Heart left ventricle (tissue), 16 donors: ENCODE data around the gene EML1. TPM values are rescaled to one million over a fixed set of nuclear protein-coding genes. Genes with fewer than 3 reads are reported as not detected.

Experiments used
- ATAC-seq, 4 donors: fragments of 200-7000 bp; cut with Tn5 transposase; one replicate each; pipeline ENCODE4 v1.9.1; 2020 to 2022; ENCODE audit warnings: moderate library complexity in 4 of 4, mild to moderate bottlenecking in 3 of 4, moderate number of reproducible peaks in 1 of 4
- DNase-seq, 5 donors: peaks; one replicate each; pipeline ENCODE4 v3.0.0-alpha.2; 2020
- H3K27ac ChIP-seq, 12 donors: fragments of 200-600 bp; sonication (generic) in 4 of 12; one replicate each; pipeline versions ENCODE4 v1.5.0 to v1.8.0; 2016 to 2022; ENCODE audit warnings: mild to moderate bottlenecking in 2 of 12
- H3K27me3 ChIP-seq, 9 donors: fragments of 200-600 bp; sonication (generic) in 2 of 9; one replicate each; pipeline versions ENCODE4 v1.5.1 to v1.8.0; 2016 to 2022; ENCODE audit warnings: mild to moderate bottlenecking in 3 of 9
- H3K36me3 ChIP-seq, 9 donors: fragments of 200-600 bp; sonication (generic) in 2 of 9; one replicate each; pipeline versions ENCODE4 v1.5.0 to v1.8.0; 2018 to 2022; ENCODE audit warnings: mild to moderate bottlenecking in 2 of 9
- H3K4me1 ChIP-seq, 12 donors: fragments of 200-600 bp; sonication (generic) in 4 of 12; one replicate each; pipeline versions ENCODE4 v1.5.0 to v1.8.0; 2016 to 2022; ENCODE audit warnings: mild to moderate bottlenecking in 3 of 12
- H3K4me3 ChIP-seq, 12 donors: fragments of 200-600 bp; sonication (generic) in 4 of 12; one replicate each; pipeline versions ENCODE4 v1.5.0 to v1.8.0; 2017 to 2022; ENCODE audit warnings: mild to moderate bottlenecking in 9 of 12, moderate library complexity in 4 of 12
- H3K9me3 ChIP-seq, 12 donors: fragments of 200-600 bp; sonication (generic) in 4 of 12; one replicate each; pipeline versions ENCODE4 v1.5.0 to v1.8.0; 2016 to 2022; ENCODE audit warnings: mild to moderate bottlenecking in 1 of 12
- CTCF ChIP-seq, 12 donors: fragments of 200-600 bp; sonication (generic) in 4 of 12; IDR thresholded peaks; one replicate each; pipeline versions ENCODE4 v1.5.0 to v1.8.0; 2018 to 2022; ENCODE audit warnings: antibody characterized with exemption in 12 of 12, mild to moderate bottlenecking in 5 of 12
- POLR2A ChIP-seq, 2 donors: fragments of 450-650 bp; IDR thresholded peaks; one replicate each; pipeline ENCODE4 v1.6.1; 2017; ENCODE audit warnings: antibody characterized with exemption in 2 of 2, mild to moderate bottlenecking in 2 of 2, moderate library complexity in 2 of 2
- WGBS, 4 donors: extraction: QIAGEN DNeasy Blood & Tissue Kit in 2 of 4; methylation state at CpG; one replicate each; pipeline versions ENCODE4 v1.1.5 to v1.1.7; 2013 to 2018; 5-methylcytosine and 5-hydroxymethylcytosine counted together
- intact Hi-C, 10 donors: fragments of 100-400 bp; cut with DNase I; formaldehyde crosslinking; loops; one replicate each; pipeline versions ENCODE4 v1.11.1 to v1.14.2; 2022
- polyA plus RNA-seq, 2 donors: library from polyadenylated mRNA; stranded (reverse); fragments of 200-250 nt; gene quantifications; one replicate each; pipeline ENCODE4 v1.2.3, GENCODE V29; 2013
- total RNA-seq, 9 donors: library from RNA; depleted of rRNA in 2 of 9; stranded (reverse); fragments of >200 nt in 2 of 9; fragmentation: NEBNext Ultra II Directional in 3 of 9; extraction: Animal tissue kit (Norgen Biotek cat#: 25700) in 3 of 9; gene quantifications; one replicate each; pipeline versions ENCODE4 v1.1.0 to v1.2.4, GENCODE V29; 2016 to 2023
- donor health status: ischemic (EF 13 %, LVEDD 7.1; RV severe dilation, severe dysfunction).
- donor health status: healthy with polysubstance abuse.
- donor health status: DM: no; HTN: yes; CAD: no.
- donor health status: DM: no; HTN: no; CAD: no.
- donor health status: ischemic (EF 25% LVEDD 6.9; RV normal size, moderate dysfunction).
- donor health status: ischemic (EF 25% LVEDD 5.7; RV mildly dilated, moderate dysfunction).
- donor health status: healthy.
- donor health status: DM: yes; HTN: yes; CAD: no.
- donor health status: ischemic (EF 35%, LVEDD 5.7; RV mildly dilated, moderate dysfunction).
- donor health status: nonischemic (EF 11% LVEDD 7.7; RV severe dilation, severe dysfunction).
- donor health status: DM: yes; HTN: yes; CAD: no.
- donor health status: PGD.
- donor health status: ischemic (EF 29% LVEDD 5.4; RV normal size, mild dysfunction).
- donor health status: nonischemic (EF 23%, LVEDD 6.1; RV moderate dilation, normal function).

Gene EML1
- total and polyA plus RNA-seq, 11 donors, result 7.4 to 49.7 (median 39.3) TPM

- Histone ChIP-seq H3K27me3 (no peaks in the 10 kb centered on the region), H3K36me3 (no peaks in the 10 kb centered on the region), H3K4me1 (peaks cover 0 to 45% (median 24%) of the 10 kb centered on the region in 12 donors), H3K27ac (peak overlapping the region in 5 of 12 donors; percentile 3 to 83 (median 9)), H3K4me3 (no peak overlapping the region), H3K9me3 (no peaks in the 10 kb centered on the region)
- intact Hi-C loops, result loop anchor here in 1 of 10 donors (5.0 kb wide), 1 partner anchor 74 kb away; no protein-coding TSS in a partner anchor
- WGBS, 4 donors, result 64 to 82% (median 81%) methylated on average over 5 of the region's 5 CpGs
- TF ChIP-seq POLR2A (IDR thresholded peaks at IDR 0.05), result no peak
- TF ChIP-seq CTCF (IDR thresholded peaks at IDR 0.05), result no peak
- DNase-seq (no peak), ATAC-seq (no peak)
Observed at GRCh38 chr14:99808154-99808505, 14.9 kb downstream of the EML1 start.

GRCh38 chr14:99808515-99808914 lies 15.3 kb downstream of the EML1 start:
- intact Hi-C loops, result loop anchor here in 1 of 10 donors (5.0 kb wide), 1 partner anchor 74 kb away; no protein-coding TSS in a partner anchor
- WGBS, 4 donors, result 67 to 86% (median 78%) methylated on average over 3 of the region's 3 CpGs
- Histone ChIP-seq H3K27ac (peak overlapping the region in 6 of 12 donors; percentile 3 to 83 (median 50)), H3K4me3 (no peak overlapping the region), H3K36me3 (no peaks in the 10 kb centered on the region), H3K9me3 (no peaks in the 10 kb centered on the region), H3K4me1 (peaks cover 0 to 43% (median 24%) of the 10 kb centered on the region in 12 donors), H3K27me3 (no peaks in the 10 kb centered on the region)
- no peak for ATAC-seq
- TF ChIP-seq POLR2A (IDR thresholded peaks at IDR 0.05), result no peak
- TF ChIP-seq CTCF (IDR thresholded peaks at IDR 0.05), result no peak
- no peak for DNase-seq

GRCh38 chr14:99809360-99809759 lies 16.1 kb downstream of the EML1 start:
- Histone ChIP-seq H3K27ac (peak overlapping the region in 10 of 12 donors; percentile 38 to 83 (median 60)), H3K4me3 (no peak overlapping the region), H3K27me3 (no peaks in the 10 kb centered on the region), H3K9me3 (no peaks in the 10 kb centered on the region), H3K36me3 (no peaks in the 10 kb centered on the region), H3K4me1 (peaks cover 0 to 43% (median 24%) of the 10 kb centered on the region in 12 donors)
- WGBS, 4 donors, result 35 to 61% (median 58%) methylated on average over 9 of the region's 9 CpGs
- ATAC-seq, result peak; percentile 63 to 92 (median 82)
- intact Hi-C loops, result loop anchor here in 1 of 10 donors (5.0 kb wide), 1 partner anchor 73 kb away; no protein-coding TSS in a partner anchor
- TF ChIP-seq POLR2A (IDR thresholded peaks at IDR 0.05), result no peak
- no peak for TF ChIP-seq CTCF (IDR thresholded peaks at IDR 0.05)
- DNase-seq, result peak in 4 of 5 donors; percentile 42 to 83 (median 81)

GRCh38 chr14:99809859-99810558 lies 16.8 kb downstream of the EML1 start:
- 76 to 81% (median 78%) methylated on average over 15 to 16 of the region's 16 CpGs for WGBS, 4 donors
- H3K36me3 ChIP-seq, result no peaks in the 10 kb centered on the region
- ATAC-seq (peak in 3 of 4 donors; percentile 59 to 77 (median 61)), DNase-seq (peak in 2 of 5 donors; percentile 66 to 70)
- no peak overlapping the region for H3K4me3 ChIP-seq
- H3K4me1 ChIP-seq, result peaks cover 0 to 43% (median 24%) of the 10 kb centered on the region in 12 donors
- intact Hi-C loops, result loop anchor here in 2 of 10 donors (5.0 kb wide), 1 partner anchor 72 kb away; no protein-coding TSS in a partner anchor
- no peaks in the 10 kb centered on the region for H3K27me3 ChIP-seq
- TF ChIP-seq POLR2A (IDR thresholded peaks at IDR 0.05) (no peak), CTCF (IDR thresholded peaks at IDR 0.05) (no peak)
- H3K9me3 ChIP-seq, result no peaks in the 10 kb centered on the region
- peak overlapping the region in 11 of 12 donors; percentile 3 to 83 (median 60) for H3K27ac ChIP-seq
